ENCODE data around the gene CCDC158.
A peak's percentile ranks its signal among the peaks of the same experiment; 100 is the strongest.

GRCh38 chr4:76420762-76421581 is at the start of gene CCDC158:
- TF ChIP-seq CTCF (IDR thresholded peaks at IDR 0.05 in 8 of 11, conservative IDR thresholded peaks at IDR 0.05 in 3 of 11) (no peak), POLR2AphosphoS5 (IDR thresholded peaks at IDR 0.05) (peak in 1 of 3 donors; percentile 26)
